ENCODE data around the gene PARG.
"Not testable (repeated sequence)": the region's sequence is repeated elsewhere in the genome, so short reads cannot be mapped to it uniquely, and the experiment has no call there.

The PARG gene

DNA sequence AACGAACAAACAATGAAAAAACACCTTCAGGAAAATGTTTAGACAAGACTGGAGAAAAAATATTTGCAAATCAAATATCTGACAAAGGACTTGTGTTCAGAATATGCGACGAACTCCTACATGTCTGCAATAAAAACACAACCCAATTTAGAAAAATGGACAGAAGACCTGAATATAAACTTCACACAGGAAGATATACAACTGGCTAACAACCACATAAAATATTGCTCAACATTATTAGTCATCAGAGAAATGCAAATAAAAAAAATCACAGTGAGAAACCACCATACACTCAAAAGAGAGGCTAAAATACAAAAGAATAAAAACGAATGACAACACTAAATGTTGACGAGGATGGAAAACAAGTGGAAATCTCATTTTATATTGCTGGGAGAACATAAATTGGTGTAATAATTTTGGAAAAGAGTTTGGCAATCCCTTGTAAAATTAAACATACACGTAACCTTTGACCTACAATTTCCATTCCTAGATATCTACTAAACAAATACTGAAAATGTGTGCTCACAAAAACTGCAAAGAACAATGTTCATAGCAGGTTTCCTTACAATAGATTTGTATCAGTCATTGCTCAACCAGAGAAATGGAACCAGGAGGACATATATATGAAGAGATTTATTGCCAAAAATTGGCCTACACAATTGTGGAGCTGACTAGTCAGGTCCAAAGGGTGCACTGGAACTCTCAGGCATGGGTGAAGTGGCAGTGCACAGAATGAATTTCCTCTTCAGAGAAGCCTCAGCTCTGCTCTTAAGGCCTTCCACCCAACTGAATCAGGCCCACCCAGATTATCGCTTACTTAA, 96.8 kb downstream of the PARG start:
- TF ChIP-seq CTCF (IDR thresholded peaks at IDR 0.05; ENCODE audit: low read depth, low read length, missing control alignments): no peak
- DNase-seq (ENCODE audit: low read depth): no peak
- H3K4me3 ChIP-seq (ENCODE audit: low read depth, low read length): no peak overlapping the region

DNA sequence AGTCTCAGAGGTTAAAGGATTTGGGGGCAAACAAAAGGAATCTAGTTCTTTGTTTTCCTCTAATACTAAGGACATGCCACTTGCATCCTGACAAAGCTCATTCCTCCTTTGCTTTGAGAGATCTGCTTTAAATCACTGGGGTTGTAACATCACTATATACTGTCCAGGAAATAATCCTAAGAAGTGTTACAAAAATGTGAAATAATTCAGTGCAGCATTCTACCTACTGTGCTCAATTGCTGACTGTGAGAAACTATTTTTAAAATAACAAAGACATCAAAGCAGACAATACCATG, 99.5 kb downstream of the PARG start:
- H3K4me3 ChIP-seq (ENCODE audit: low read depth, low read length); DNase-seq (ENCODE audit: low read depth): not testable (repeated sequence)

DNA sequence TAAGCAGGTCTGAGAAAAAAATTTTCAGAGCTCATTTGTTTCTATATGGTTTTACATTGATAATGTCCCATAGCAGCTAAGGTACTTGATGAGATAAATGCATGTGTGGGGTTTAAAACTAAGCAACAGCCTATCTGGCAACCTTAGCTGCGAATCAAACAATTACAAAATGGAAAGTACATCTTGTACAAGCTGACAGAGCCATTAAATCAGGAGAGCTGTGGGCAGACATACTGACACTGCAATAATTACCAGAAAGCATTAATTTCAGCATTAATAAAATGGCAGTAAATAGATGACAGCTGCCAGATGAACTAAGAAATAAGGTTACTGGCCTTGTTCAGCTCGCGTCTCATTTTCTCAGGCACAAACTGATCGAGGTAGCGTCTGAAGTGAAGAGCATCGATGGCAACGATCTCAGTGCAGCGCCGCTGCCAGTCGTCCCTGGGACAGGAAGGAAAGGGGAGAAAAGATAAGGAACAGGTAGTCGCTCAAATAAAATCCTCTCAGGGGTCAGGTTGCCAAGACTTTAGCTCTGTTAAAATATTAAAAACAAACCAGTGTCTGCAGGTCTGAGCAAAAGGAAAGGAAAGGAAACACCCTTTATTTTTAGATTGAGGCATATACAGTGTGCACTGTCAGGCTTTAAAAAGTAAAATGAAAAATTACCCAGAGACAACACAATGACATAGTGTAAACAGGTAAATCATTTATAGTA, 100.1 kb downstream of the PARG start:
- no peak for TF ChIP-seq CTCF (IDR thresholded peaks at IDR 0.05; ENCODE audit: low read depth, low read length, missing control alignments)
- no peak for DNase-seq (ENCODE audit: low read depth)

DNA sequence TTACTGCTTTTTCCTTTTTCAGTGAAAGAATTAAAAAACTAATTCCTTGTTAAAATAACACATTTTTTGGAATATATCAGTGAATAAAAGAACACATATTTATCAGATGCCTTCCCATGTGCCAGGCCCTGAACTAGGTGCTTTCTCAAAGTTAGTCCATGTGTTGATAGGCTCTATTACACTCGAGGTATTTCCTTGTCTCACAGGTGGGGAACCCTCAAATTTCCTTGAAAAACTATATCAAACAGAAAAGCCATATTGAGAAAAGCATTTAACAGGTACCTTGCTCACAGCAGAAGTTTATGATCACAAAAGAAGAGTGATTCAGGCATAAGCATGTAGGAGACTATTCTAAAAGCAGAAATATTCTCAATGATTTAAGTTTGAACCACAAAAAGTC, 104.1 kb downstream of the PARG start:
- no peak overlapping the region for H3K4me3 ChIP-seq (ENCODE audit: low read depth, low read length)
- DNase-seq (ENCODE audit: low read depth): no peak
- TF ChIP-seq CTCF (IDR thresholded peaks at IDR 0.05; ENCODE audit: low read depth, low read length, missing control alignments): no peak

More for the DNA sequence above, 100.1 kb downstream of the PARG start:
- H3K4me3 ChIP-seq (ENCODE audit: low read depth, low read length): no peak overlapping the region

DNA sequence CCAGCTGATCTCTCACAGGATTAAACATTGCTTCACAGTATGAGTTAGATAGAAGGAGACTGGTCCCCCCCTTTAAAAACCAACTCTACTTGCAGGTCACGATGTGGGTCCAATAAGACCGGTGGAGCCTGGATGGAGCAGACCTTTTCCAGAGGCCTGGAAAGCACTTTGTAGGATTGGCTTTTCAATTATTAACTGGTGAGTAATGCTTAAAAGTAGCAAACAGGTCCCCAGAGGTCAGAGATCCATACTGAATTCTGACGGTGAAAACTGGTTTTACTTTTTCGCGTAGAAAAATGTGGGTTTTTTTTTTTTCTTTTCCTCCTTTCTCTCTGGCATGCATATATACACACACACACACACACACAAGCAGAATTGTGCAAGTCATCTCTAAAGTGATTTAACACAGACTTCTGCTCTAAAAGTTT, 104.8 kb downstream of the PARG start:
- TF ChIP-seq CTCF (IDR thresholded peaks at IDR 0.05; ENCODE audit: low read depth, low read length, missing control alignments): no peak
- no peak for DNase-seq (ENCODE audit: low read depth)
- H3K4me3 ChIP-seq (ENCODE audit: low read depth, low read length): no peak overlapping the region

DNA sequence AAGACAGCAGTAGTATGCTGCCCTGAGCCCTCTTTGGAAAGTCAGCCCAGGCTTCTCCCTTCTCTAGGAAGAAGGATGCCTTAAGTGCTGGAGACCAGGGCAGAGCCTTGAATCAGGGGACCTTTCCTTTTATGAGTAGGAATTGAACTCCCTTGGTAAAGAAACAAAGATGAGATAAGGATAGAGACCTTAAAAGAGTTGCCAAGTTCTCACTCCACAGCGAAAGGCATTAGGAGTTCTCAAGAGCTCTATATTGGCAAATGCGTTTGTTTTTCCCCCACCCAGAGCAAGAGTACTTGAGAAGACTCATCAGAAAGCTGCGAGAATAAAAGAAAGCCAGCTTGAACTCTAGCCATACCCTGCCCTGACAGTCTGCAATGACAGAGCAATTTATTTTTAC, 106.9 kb downstream of the PARG start:
- H3K4me3 ChIP-seq (ENCODE audit: low read depth, low read length): no peak overlapping the region
- no peak for TF ChIP-seq CTCF (IDR thresholded peaks at IDR 0.05; ENCODE audit: low read depth, low read length, missing control alignments)
- DNase-seq (ENCODE audit: low read depth): no peak

DNA sequence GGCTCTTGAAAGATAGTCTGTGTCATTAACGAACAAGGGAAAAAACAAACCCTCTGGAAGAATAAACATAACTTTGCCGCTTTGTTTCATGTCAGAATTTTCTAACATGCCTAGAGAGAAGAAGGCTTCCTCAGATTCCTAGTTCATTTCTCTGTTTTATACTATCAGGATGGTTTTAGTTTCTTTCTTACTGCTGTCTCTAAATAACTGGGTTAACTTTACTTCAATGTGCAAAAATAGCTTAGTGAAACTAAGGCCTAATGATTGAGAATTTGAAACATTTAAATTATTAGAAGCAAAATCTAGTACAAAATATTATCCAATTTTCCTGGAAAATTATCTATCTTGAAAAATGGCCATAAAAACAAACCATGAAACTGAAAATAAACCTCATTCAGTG, 107.6 kb downstream of the PARG start:
- TF ChIP-seq CTCF (IDR thresholded peaks at IDR 0.05; ENCODE audit: low read depth, low read length, missing control alignments): no peak
- DNase-seq (ENCODE audit: low read depth): no peak
- H3K4me3 ChIP-seq (ENCODE audit: low read depth, low read length): no peak overlapping the region

Data from GM12864 (cell line).